Measurements from ENCODE around the gene ZNF436.

GRCh38 chr1:23381233-23381885 is 11.7 kb upstream of the ZNF436 start:
- TF ChIP-seq CTCF (IDR thresholded peaks at IDR 0.05; ENCODE audit: insufficient read depth, low read length, poor library complexity, severe bottlenecking) (no peak), EZH2phosphoT487 (conservative IDR thresholded peaks at IDR 0.05; ENCODE audit: low read length) (no peak)
